Gastrocnemius medialis (tissue), 4 donors: Measurements from ENCODE around the gene C11orf86. TPM values are rescaled to one million over a fixed set of nuclear protein-coding genes. Genes with fewer than 3 reads are reported as not detected.

Experiments
- ATAC-seq, 2 donors: fragments of 150-250 bp; one replicate each; pipeline ENCODE4 v1.9.1; 2016
- DNase-seq, 2 donors: peaks; one replicate each; pipeline ENCODE4 v3.0.0-alpha.2; 2019
- H3K27ac ChIP-seq, 4 donors: fragments of 200-600 bp; sonication (generic); 1 replicate in 1 of 4; 2 replicates in 3 of 4; pipeline ENCODE4 v1.5.1; 2016 to 2018; ENCODE audit warnings: mild to moderate bottlenecking in 2 of 4, moderate library complexity in 1 of 4
- H3K27me3 ChIP-seq, 3 donors: fragments of 200-600 bp; sonication (generic) in 2 of 3; 1 replicate in 1 of 3; 2 replicates in 2 of 3; pipeline versions ENCODE4 v1.5.1 to v1.6.0; 2016 to 2019; ENCODE audit warnings: mild to moderate bottlenecking in 1 of 3, moderate library complexity in 1 of 3
- H3K36me3 ChIP-seq, 2 donors: fragments of 200-600 bp; sonication (generic) in 1 of 2; one replicate each; pipeline ENCODE4 v1.5.1; 2017 to 2018
- H3K4me1 ChIP-seq, 2 donors: fragments of 200-600 bp; sonication (generic) in 1 of 2; one replicate each; pipeline ENCODE4 v1.5.1; 2016 to 2017; ENCODE audit warnings: mild to moderate bottlenecking in 2 of 2
- H3K4me3 ChIP-seq, 4 donors: fragments of 200-600 bp; sonication (generic) in 3 of 4; 1 replicate in 1 of 4; 2 replicates in 3 of 4; pipeline ENCODE4 v1.5.1; 2016 to 2019; ENCODE audit warnings: mild to moderate bottlenecking in 2 of 4
- H3K9me3 ChIP-seq, 3 donors: fragments of 200-600 bp; sonication (generic) in 2 of 3; 1 replicate in 1 of 3; 2 replicates in 2 of 3; pipeline ENCODE4 v1.5.1; 2016 to 2019
- CTCF ChIP-seq, 5 experiments: fragments of 450-650 bp in 3 of 5; fragments of 200-600 bp in 2 of 5; sonication (generic) in 2 of 5; IDR thresholded peaks in 4 of 5; conservative IDR thresholded peaks in 1 of 5; 1 replicate in 4 of 5; 2 replicates in 1 of 5; pipeline ENCODE4 v1.5.1; 2016 to 2019; ENCODE audit warnings: antibody characterized with exemption in 5 of 5, mild to moderate bottlenecking in 3 of 5, moderate library complexity in 3 of 5
- POLR2A ChIP-seq, 2 donors: fragments of 450-650 bp; IDR thresholded peaks; one replicate each; pipeline ENCODE4 v1.6.1; 2017; ENCODE audit warnings: antibody characterized with exemption in 2 of 2, mild to moderate bottlenecking in 2 of 2, moderate library complexity in 2 of 2
- in situ Hi-C, 4 donors: fragments of 200-750 bp; cut with MboI; loops; one replicate each; pipeline versions ENCODE4 v1.15.0 to v1.8.0; 2017; ENCODE audit warnings: low sequenced_read_pairs in 4 of 4
- intact Hi-C: fragments of 100-400 bp; cut with DNase I; formaldehyde crosslinking; loops from one replicate; pipeline ENCODE4 v1.15.1; 2023; ENCODE audit warnings: low total_unique reads
- total RNA-seq, 4 donors: library from RNA; depleted of rRNA; stranded (reverse); fragments of >200 nt; gene quantifications; one replicate each; pipeline versions ENCODE4 v1.1.0 to v1.2.3, GENCODE V29; 2016

C11orf86 gene
- total RNA-seq, 4 donors from 2014 or later: not detected

- ATAC-seq (no peak), DNase-seq (no peak)
- intact Hi-C loops: no loop called here
- H3K4me3 ChIP-seq: no peak overlapping the region
- in situ Hi-C loops: no loop called here
- H3K27ac ChIP-seq: no peak overlapping the region
- H3K36me3 ChIP-seq: no peaks in the 10 kb centered on the region
- H3K27me3 ChIP-seq: no peaks in the 10 kb centered on the region
- TF ChIP-seq POLR2A (IDR thresholded peaks at IDR 0.05) (no peak), CTCF (IDR thresholded peaks at IDR 0.05 in 4 of 5, conservative IDR thresholded peaks at IDR 0.05 in 1 of 5) (no peak)
- H3K9me3 ChIP-seq: no peaks in the 10 kb centered on the region
- peaks cover 4 to 8% of the 10 kb centered on the region in 2 donors for H3K4me1 ChIP-seq
Measured at GRCh38 chr11:66976925-66977324, 1.8 kb downstream of the C11orf86 start.

GRCh38 chr11:66978229-66978628 is 3.1 kb downstream of the C11orf86 start:
- Histone ChIP-seq H3K4me3 (no peak overlapping the region), H3K27ac (no peak overlapping the region), H3K27me3 (no peaks in the 10 kb centered on the region), H3K4me1 (peaks cover 4 to 12% of the 10 kb centered on the region in 2 donors), H3K9me3 (no peaks in the 10 kb centered on the region), H3K36me3 (no peaks in the 10 kb centered on the region)
- TF ChIP-seq POLR2A (IDR thresholded peaks at IDR 0.05) (no peak), CTCF (IDR thresholded peaks at IDR 0.05 in 4 of 5, conservative IDR thresholded peaks at IDR 0.05 in 1 of 5) (no peak)
- in situ Hi-C loops: no loop called here
- intact Hi-C loops: no loop called here
- no peak for DNase-seq
- ATAC-seq: no peak

GRCh38 chr11:66978717-66979116 is 3.6 kb downstream of the C11orf86 start:
- in situ Hi-C loops: no loop called here
- DNase-seq: no peak

GRCh38 chr11:66979336-66979980 is 4.4 kb downstream of the C11orf86 start:
- Histone ChIP-seq H3K27ac (no peak overlapping the region), H3K9me3 (no peaks in the 10 kb centered on the region), H3K36me3 (no peaks in the 10 kb centered on the region), H3K4me3 (no peak overlapping the region), H3K4me1 (peaks cover 4 to 12% of the 10 kb centered on the region in 2 donors), H3K27me3 (no peaks in the 10 kb centered on the region)
- DNase-seq (no peak), ATAC-seq (no peak)
- in situ Hi-C loops: no loop called here
- intact Hi-C loops: no loop called here
- TF ChIP-seq CTCF (IDR thresholded peaks at IDR 0.05 in 4 of 5, conservative IDR thresholded peaks at IDR 0.05 in 1 of 5): no peak

More at GRCh38 chr11:66978717-66979116, 3.6 kb downstream of the C11orf86 start:
- intact Hi-C loops: no loop called here
- ATAC-seq: no peak
- Histone ChIP-seq H3K27ac (no peak overlapping the region), H3K27me3 (no peaks in the 10 kb centered on the region), H3K9me3 (no peaks in the 10 kb centered on the region), H3K36me3 (no peaks in the 10 kb centered on the region), H3K4me3 (no peak overlapping the region), H3K4me1 (peaks cover 4 to 12% of the 10 kb centered on the region in 2 donors)
- no peak for TF ChIP-seq CTCF (IDR thresholded peaks at IDR 0.05 in 4 of 5, conservative IDR thresholded peaks at IDR 0.05 in 1 of 5)
- no peak for TF ChIP-seq POLR2A (IDR thresholded peaks at IDR 0.05)
